ACC112 (cell line): ENCODE results near the gene MRPS22.
"Not testable (repeated sequence)": the region's sequence is repeated elsewhere in the genome, so short reads cannot be mapped to it uniquely, and the experiment has no call there.

Source experiments
- H2AFZ ChIP-seq: fragments of 200-600 bp; sonication (generic); one replicate; pipeline ENCODE4 v1.6.0; 2017; ENCODE audit warnings: antibody characterized with exemption, low read length; ENCODE audit not compliant: unreplicated experiment
- H3K27ac ChIP-seq: fragments of 200-600 bp; sonication (generic); 2 replicates; pipeline ENCODE4 v1.5.1; 2014; ENCODE audit warnings: low read depth, mild to moderate bottlenecking, antibody characterized with exemption, low read length, moderate library complexity
- H3K27me3 ChIP-seq: fragments of 200-600 bp; sonication (generic); 2 replicates; pipeline ENCODE4 v1.6.1; 2014; ENCODE audit warnings: mild to moderate bottlenecking, antibody characterized with exemption, low read length, moderate library complexity, mixed read lengths; ENCODE audit not compliant: insufficient read depth
- H3K36me3 ChIP-seq: fragments of 200-600 bp; sonication (generic); 2 replicates; pipeline ENCODE4 v1.6.1; 2016; ENCODE audit warnings: mild to moderate bottlenecking, antibody characterized with exemption, low read length, moderate library complexity, mixed read lengths; ENCODE audit not compliant: insufficient read depth
- H3K4me1 ChIP-seq: fragments of 200-600 bp; sonication (generic); one replicate; pipeline ENCODE4 v1.6.1; 2016; ENCODE audit warnings: low read length, mixed read lengths; ENCODE audit not compliant: insufficient read depth, unreplicated experiment, control insufficient read depth
- H3K4me3 ChIP-seq: fragments of 200-600 bp; sonication (generic); 2 replicates; pipeline ENCODE4 v1.5.1; 2014; ENCODE audit warnings: mild to moderate bottlenecking, low read depth, low read length
- H3K79me2 ChIP-seq: fragments of 200-600 bp; sonication (generic); one replicate; pipeline ENCODE4 v1.6.0; 2016; ENCODE audit warnings: low read length; ENCODE audit not compliant: control insufficient read depth, unreplicated experiment, insufficient read depth

Gene MRPS22

GRCh38 chr3:139389552-139390368 lies 45.9 kb downstream of the MRPS22 start, which contains the start of gene COPB2:
COPB2 (minus strand) TSS chr3:139389647; CDS start chr3:139389550, 97 bp downstream.
- Histone ChIP-seq H3K36me3 (no peaks in the 10 kb centered on the region), H3K79me2 (peaks cover 57% of the 10 kb centered on the region), H2AFZ (peak within 1 kb of the TSS; percentile 82), H3K27ac (peak within 1 kb of the TSS; percentile 90), H3K27me3 (no peaks in the 10 kb centered on the region), H3K4me3 (peak within 1 kb of the TSS; percentile 99), H3K4me1 (peaks cover 32% of the 10 kb centered on the region)

GRCh38 chr3:139394116-139394515 lies 50.3 kb downstream of the MRPS22 start:
- Histone ChIP-seq H3K4me1 (peaks cover 10% of the 10 kb centered on the region), H3K36me3 (no peaks in the 10 kb centered on the region), H3K79me2 (peaks cover 14% of the 10 kb centered on the region), H3K27ac (no peak overlapping the region), H3K4me3 (no peak overlapping the region), H3K27me3 (0 out of 2 replicates have a peak, but pooled peaks cover 4% of the 10 kb centered on the region), H2AFZ (no peak overlapping the region)

- Histone ChIP-seq H3K27me3 (0 out of 2 replicates have a peak, but pooled peaks cover 4% of the 10 kb centered on the region), H2AFZ (no peak overlapping the region), H3K4me1 (no peaks in the 10 kb centered on the region), H3K79me2 (no peaks in the 10 kb centered on the region), H3K27ac (no peak overlapping the region), H3K36me3 (no peaks in the 10 kb centered on the region), H3K4me3 (no peak overlapping the region)
Measured at GRCh38 chr3:139396707-139397106, 52.9 kb downstream of the MRPS22 start.

GRCh38 chr3:139401155-139401554 lies 57.3 kb downstream of the MRPS22 start:
- not testable (repeated sequence) for H3K4me3 ChIP-seq, H3K27ac ChIP-seq, H3K4me1 ChIP-seq, H3K79me2 ChIP-seq, H3K27me3 ChIP-seq, H3K36me3 ChIP-seq, H2AFZ ChIP-seq
